Measurements from ENCODE around the gene OVCA2. TPM values are rescaled to one million over a fixed set of nuclear protein-coding genes. Genes with fewer than 3 reads are reported as not detected.

OVCA2 gene
- polyA plus RNA-seq, 1 donor (not counting 4 experiments of a cell fraction or from before 2014, with no cell fraction given): 41.2 TPM

- DNase-seq (ENCODE audit: low read depth, low spot score) (no peak), FAIRE-seq (no peak)
- no peaks in the 10 kb centered on the region for H3K79me2 ChIP-seq (ENCODE audit: control insufficient read depth, insufficient read depth, low read length)
- H3K36me3 ChIP-seq (ENCODE audit: control insufficient read depth in 2 of 2, extremely low read depth in 1 of 2, insufficient read depth in 2 of 2, low read length in 2 of 2): peaks cover 16 to 17% of the 10 kb centered on the region in 2 experiments
- no peaks in the 10 kb centered on the region for H3K27me3 ChIP-seq (ENCODE audit: control insufficient read depth, extremely low read depth, insufficient read depth, low read length)
- H3K9me3 ChIP-seq (ENCODE audit: control insufficient read depth, low read depth, low read length): no peaks in the 10 kb centered on the region
- no peak overlapping the region for H2AFZ ChIP-seq (ENCODE audit: control insufficient read depth, low read length)
- H3K9ac ChIP-seq (ENCODE audit: control insufficient read depth, extremely low read depth, insufficient read depth, low read length): no peak overlapping the region
- H3K4me3 ChIP-seq (ENCODE audit: control insufficient read depth in 2 of 3, extremely low read depth in 1 of 3, insufficient read depth in 2 of 3, low read depth in 1 of 3, low read length in 3 of 3): no peak overlapping the region
- H4K20me1 ChIP-seq (ENCODE audit: control insufficient read depth, extremely low read depth, insufficient read depth, low read length): no peaks in the 10 kb centered on the region
- TF ChIP-seq CTCF (optimal IDR thresholded peaks at IDR 0.05 in 1 of 3, IDR thresholded peaks at IDR 0.05 in 1 of 3, conservative IDR thresholded peaks at IDR 0.05 in 1 of 3; ENCODE audit: extremely low read depth in 1 of 3, insufficient read depth in 2 of 3, low read length in 3 of 3) (no peak), EZH2 (IDR thresholded peaks at IDR 0.05; ENCODE audit: low read length) (no peak)
- peak overlapping the region; percentile 33 for H3K27ac ChIP-seq (ENCODE audit: control insufficient read depth, insufficient read depth, low read length)
- no peaks in the 10 kb centered on the region for H3K9me1 ChIP-seq (ENCODE audit: control insufficient read depth, extremely low read depth, insufficient read depth, low read length)
- H3K4me1 ChIP-seq (ENCODE audit: control insufficient read depth, extremely low read depth, insufficient read depth, low read length): peaks cover 29% of the 10 kb centered on the region
- H3K4me2 ChIP-seq (ENCODE audit: control insufficient read depth, extremely low read depth, insufficient read depth, low read depth, low read length): no peak overlapping the region
- dilution Hi-C loops (cut with MboI; ENCODE audit: extremely low pct_ligation_motif_present, low sequenced_read_pairs): no loop called here
Observed at GRCh38 chr17:2084036-2084765, 42.4 kb downstream of the OVCA2 start.

- no peak overlapping the region for H2AFZ ChIP-seq (ENCODE audit: control insufficient read depth, low read length)
- peak; percentile 41 for FAIRE-seq
Observed at GRCh38 chr17:2084766-2085647, 43.2 kb downstream of the OVCA2 start.

More at GRCh38 chr17:2084766-2085647, 43.2 kb downstream of the OVCA2 start:
- peak overlapping the region; percentile 33 for H3K27ac ChIP-seq (ENCODE audit: control insufficient read depth, insufficient read depth, low read length)
- TF ChIP-seq EZH2 (IDR thresholded peaks at IDR 0.05; ENCODE audit: low read length): no peak
- TF ChIP-seq CTCF (optimal IDR thresholded peaks at IDR 0.05 in 1 of 3, IDR thresholded peaks at IDR 0.05 in 1 of 3, conservative IDR thresholded peaks at IDR 0.05 in 1 of 3; ENCODE audit: extremely low read depth in 1 of 3, insufficient read depth in 2 of 3, low read length in 3 of 3): no peak
- H3K36me3 ChIP-seq (ENCODE audit: control insufficient read depth in 2 of 2, extremely low read depth in 1 of 2, insufficient read depth in 2 of 2, low read length in 2 of 2): peaks cover 16 to 17% of the 10 kb centered on the region in 2 experiments
- peaks cover 36% of the 10 kb centered on the region for H3K4me1 ChIP-seq (ENCODE audit: control insufficient read depth, extremely low read depth, insufficient read depth, low read length)
- H3K9ac ChIP-seq (ENCODE audit: control insufficient read depth, extremely low read depth, insufficient read depth, low read length): no peak overlapping the region
- H3K9me3 ChIP-seq (ENCODE audit: control insufficient read depth, low read depth, low read length): no peaks in the 10 kb centered on the region
- no peak for DNase-seq (ENCODE audit: low read depth, low spot score)
- no peak overlapping the region for H3K4me3 ChIP-seq (ENCODE audit: control insufficient read depth in 2 of 3, extremely low read depth in 1 of 3, insufficient read depth in 2 of 3, low read depth in 1 of 3, low read length in 3 of 3)
- no peaks in the 10 kb centered on the region for H3K27me3 ChIP-seq (ENCODE audit: control insufficient read depth, extremely low read depth, insufficient read depth, low read length)
- dilution Hi-C loops (cut with MboI; ENCODE audit: extremely low pct_ligation_motif_present, low sequenced_read_pairs): no loop called here
- H3K4me2 ChIP-seq (ENCODE audit: control insufficient read depth, extremely low read depth, insufficient read depth, low read depth, low read length): no peak overlapping the region
- no peaks in the 10 kb centered on the region for H3K79me2 ChIP-seq (ENCODE audit: control insufficient read depth, insufficient read depth, low read length)
- H4K20me1 ChIP-seq (ENCODE audit: control insufficient read depth, extremely low read depth, insufficient read depth, low read length): no peaks in the 10 kb centered on the region
- H3K9me1 ChIP-seq (ENCODE audit: control insufficient read depth, extremely low read depth, insufficient read depth, low read length): no peaks in the 10 kb centered on the region

All from keratinocyte (primary cell).